ENCODE measurements around the gene RIN1.
"Not testable (repeated sequence)": the region's sequence is repeated elsewhere in the genome, so short reads cannot be mapped to it uniquely, and the experiment has no call there.

The RIN1 gene

GRCh38 chr11:66325263-66325671 lies 11.0 kb downstream of the RIN1 start:
- Histone ChIP-seq H3K9me3 (ENCODE audit: control insufficient read depth in 2 of 2, low read length in 2 of 2) (no peaks in the 10 kb centered on the region), H3K9ac (ENCODE audit: low read length in 2 of 2) (no peak overlapping the region), H3K4me1 (ENCODE audit: control insufficient read depth, insufficient read depth, low read length) (peaks cover 33% of the 10 kb centered on the region), H3K27me3 (ENCODE audit: control insufficient read depth in 1 of 2, insufficient read depth in 2 of 2, low read length in 2 of 2) (no peaks in the 10 kb centered on the region), H3K4me3 (ENCODE audit: low read length in 2 of 2) (no peak overlapping the region), H3K36me3 (ENCODE audit: control insufficient read depth in 2 of 2, insufficient read depth in 2 of 2, low read length in 2 of 2) (no peaks in the 10 kb centered on the region), H3K27ac (ENCODE audit: low read length) (no peak overlapping the region)

- no peaks in the 10 kb centered on the region for H3K27me3 ChIP-seq (ENCODE audit: control insufficient read depth in 1 of 2, insufficient read depth in 2 of 2, low read length in 2 of 2)
- H3K27ac ChIP-seq (ENCODE audit: low read length) = no peak overlapping the region
- H3K9ac ChIP-seq (ENCODE audit: low read length in 2 of 2) = no peak overlapping the region
- H3K36me3 ChIP-seq (ENCODE audit: control insufficient read depth in 2 of 2, insufficient read depth in 2 of 2, low read length in 2 of 2) = no peaks in the 10 kb centered on the region
- H3K4me1 ChIP-seq (ENCODE audit: control insufficient read depth, insufficient read depth, low read length) = peaks cover 33% of the 10 kb centered on the region
- H3K4me3 ChIP-seq (ENCODE audit: low read length in 2 of 2) = no peak overlapping the region
- H3K9me3 ChIP-seq (ENCODE audit: control insufficient read depth in 2 of 2, low read length in 2 of 2) = no peaks in the 10 kb centered on the region
These were observed 11.6 kb downstream of the RIN1 start for GRCh38 chr11:66324664-66325063.

GRCh38 chr11:66323684-66324083 lies 12.6 kb downstream of the RIN1 start:
- Histone ChIP-seq H3K9me3 (ENCODE audit: control insufficient read depth in 2 of 2, low read length in 2 of 2) (no peaks in the 10 kb centered on the region), H3K36me3 (ENCODE audit: control insufficient read depth in 2 of 2, insufficient read depth in 2 of 2, low read length in 2 of 2) (no peaks in the 10 kb centered on the region), H3K27ac (ENCODE audit: low read length) (no peak overlapping the region), H3K4me1 (ENCODE audit: control insufficient read depth, insufficient read depth, low read length) (peaks cover 35% of the 10 kb centered on the region), H3K27me3 (ENCODE audit: control insufficient read depth in 1 of 2, insufficient read depth in 2 of 2, low read length in 2 of 2) (no peaks in the 10 kb centered on the region), H3K9ac (ENCODE audit: low read length in 2 of 2) (no peak overlapping the region), H3K4me3 (ENCODE audit: low read length in 2 of 2) (no peak overlapping the region)

- Histone ChIP-seq H3K4me1 (ENCODE audit: control insufficient read depth, insufficient read depth, low read length) (peaks cover 34% of the 10 kb centered on the region), H3K4me3 (ENCODE audit: low read length in 2 of 2) (no peak overlapping the region), H3K9me3 (ENCODE audit: control insufficient read depth in 2 of 2, low read length in 2 of 2) (no peaks in the 10 kb centered on the region), H3K27me3 (ENCODE audit: control insufficient read depth in 1 of 2, insufficient read depth in 2 of 2, low read length in 2 of 2) (no peaks in the 10 kb centered on the region), H3K27ac (ENCODE audit: low read length) (no peak overlapping the region), H3K36me3 (ENCODE audit: control insufficient read depth in 2 of 2, insufficient read depth in 2 of 2, low read length in 2 of 2) (no peaks in the 10 kb centered on the region), H3K9ac (ENCODE audit: low read length in 2 of 2) (no peak overlapping the region)
These were observed 13.4 kb downstream of the RIN1 start for GRCh38 chr11:66322732-66323427.

- peaks cover 33% of the 10 kb centered on the region for H3K4me1 ChIP-seq (ENCODE audit: control insufficient read depth, insufficient read depth, low read length)
- no peak overlapping the region for H3K9ac ChIP-seq (ENCODE audit: low read length in 2 of 2)
- H3K4me3 ChIP-seq (ENCODE audit: low read length in 2 of 2) = no peak overlapping the region
- H3K27me3 ChIP-seq (ENCODE audit: control insufficient read depth in 1 of 2, insufficient read depth in 2 of 2, low read length in 2 of 2) = no peaks in the 10 kb centered on the region
- H3K9me3 ChIP-seq (ENCODE audit: control insufficient read depth in 2 of 2, low read length in 2 of 2) = no peaks in the 10 kb centered on the region
- H3K27ac ChIP-seq (ENCODE audit: low read length) = no peak overlapping the region
- H3K36me3 ChIP-seq (ENCODE audit: control insufficient read depth in 2 of 2, insufficient read depth in 2 of 2, low read length in 2 of 2) = no peaks in the 10 kb centered on the region
These were observed 14.6 kb downstream of the RIN1 start for GRCh38 chr11:66321606-66322005.

- H3K4me1 ChIP-seq (ENCODE audit: control insufficient read depth, insufficient read depth, low read length) = peaks cover 33% of the 10 kb centered on the region
- not testable (repeated sequence) for H3K27me3 ChIP-seq (ENCODE audit: control insufficient read depth in 1 of 2, insufficient read depth in 2 of 2, low read length in 2 of 2); H3K9ac ChIP-seq (ENCODE audit: low read length in 2 of 2)
These were observed 15.5 kb downstream of the RIN1 start for GRCh38 chr11:66320748-66321147.

GRCh38 chr11:66320289-66320688 lies 15.9 kb downstream of the RIN1 start:
- not testable (repeated sequence) for H3K36me3 ChIP-seq (ENCODE audit: control insufficient read depth in 2 of 2, insufficient read depth in 2 of 2, low read length in 2 of 2); H3K9ac ChIP-seq (ENCODE audit: low read length in 2 of 2); H3K9me3 ChIP-seq (ENCODE audit: control insufficient read depth in 2 of 2, low read length in 2 of 2); H3K27ac ChIP-seq (ENCODE audit: low read length); H3K4me3 ChIP-seq (ENCODE audit: low read length in 2 of 2); H3K27me3 ChIP-seq (ENCODE audit: control insufficient read depth in 1 of 2, insufficient read depth in 2 of 2, low read length in 2 of 2)
- peaks cover 34% of the 10 kb centered on the region for H3K4me1 ChIP-seq (ENCODE audit: control insufficient read depth, insufficient read depth, low read length)

More at GRCh38 chr11:66320748-66321147, 15.5 kb downstream of the RIN1 start:
- H3K36me3 ChIP-seq (ENCODE audit: control insufficient read depth in 2 of 2, insufficient read depth in 2 of 2, low read length in 2 of 2); H3K27ac ChIP-seq (ENCODE audit: low read length); H3K9me3 ChIP-seq (ENCODE audit: control insufficient read depth in 2 of 2, low read length in 2 of 2); H3K4me3 ChIP-seq (ENCODE audit: low read length in 2 of 2): not testable (repeated sequence)

GRCh38 chr11:66318600-66318970 lies 17.6 kb downstream of the RIN1 start:
- H3K27me3 ChIP-seq (ENCODE audit: control insufficient read depth in 1 of 2, insufficient read depth in 2 of 2, low read length in 2 of 2) = no peaks in the 10 kb centered on the region
- no peak overlapping the region for H3K9ac ChIP-seq (ENCODE audit: low read length in 2 of 2)
- H3K4me3 ChIP-seq (ENCODE audit: low read length in 2 of 2) = no peak overlapping the region
- peak overlapping the region; percentile 82 for H3K27ac ChIP-seq (ENCODE audit: low read length)
- H3K36me3 ChIP-seq (ENCODE audit: control insufficient read depth in 2 of 2, insufficient read depth in 2 of 2, low read length in 2 of 2) = no peaks in the 10 kb centered on the region
- H3K4me1 ChIP-seq (ENCODE audit: control insufficient read depth, insufficient read depth, low read length) = peaks cover 50% of the 10 kb centered on the region
- no peaks in the 10 kb centered on the region for H3K9me3 ChIP-seq (ENCODE audit: control insufficient read depth in 2 of 2, low read length in 2 of 2)

- H3K9ac ChIP-seq (ENCODE audit: low read length in 2 of 2) = peak overlapping the region; percentile 55 to 57
- H3K27ac ChIP-seq (ENCODE audit: low read length) = peak overlapping the region; percentile 82
- H3K4me3 ChIP-seq (ENCODE audit: low read length in 2 of 2) = peak overlapping the region; percentile 66 to 69
- H3K9me3 ChIP-seq (ENCODE audit: control insufficient read depth in 2 of 2, low read length in 2 of 2) = no peaks in the 10 kb centered on the region
- no peaks in the 10 kb centered on the region for H3K36me3 ChIP-seq (ENCODE audit: control insufficient read depth in 2 of 2, insufficient read depth in 2 of 2, low read length in 2 of 2)
- H3K4me1 ChIP-seq (ENCODE audit: control insufficient read depth, insufficient read depth, low read length) = peaks cover 56% of the 10 kb centered on the region
- no peaks in the 10 kb centered on the region for H3K27me3 ChIP-seq (ENCODE audit: control insufficient read depth in 1 of 2, insufficient read depth in 2 of 2, low read length in 2 of 2)
These were observed 18.3 kb downstream of the RIN1 start for GRCh38 chr11:66317723-66318599.

- Histone ChIP-seq H3K36me3 (ENCODE audit: control insufficient read depth in 2 of 2, insufficient read depth in 2 of 2, low read length in 2 of 2) (no peaks in the 10 kb centered on the region), H3K27me3 (ENCODE audit: control insufficient read depth in 1 of 2, insufficient read depth in 2 of 2, low read length in 2 of 2) (no peaks in the 10 kb centered on the region), H3K9me3 (ENCODE audit: control insufficient read depth in 2 of 2, low read length in 2 of 2) (no peaks in the 10 kb centered on the region), H3K9ac (ENCODE audit: low read length in 2 of 2) (peak overlapping the region; percentile 57 to 73), H3K4me1 (ENCODE audit: control insufficient read depth, insufficient read depth, low read length) (peaks cover 56% of the 10 kb centered on the region), H3K4me3 (ENCODE audit: low read length in 2 of 2) (peak overlapping the region; percentile 66 to 69), H3K27ac (ENCODE audit: low read length) (peak overlapping the region; percentile 82)
These were observed 18.9 kb downstream of the RIN1 start for GRCh38 chr11:66317322-66317722.

- H3K9me3 ChIP-seq (ENCODE audit: control insufficient read depth in 2 of 2, low read length in 2 of 2) = no peaks in the 10 kb centered on the region
- H3K36me3 ChIP-seq (ENCODE audit: control insufficient read depth in 2 of 2, insufficient read depth in 2 of 2, low read length in 2 of 2) = no peaks in the 10 kb centered on the region
- H3K4me1 ChIP-seq (ENCODE audit: control insufficient read depth, insufficient read depth, low read length) = peaks cover 58% of the 10 kb centered on the region
- H3K27ac ChIP-seq (ENCODE audit: low read length) = peak within 1 kb of the TSS; percentile 82
- peak within 1 kb of the TSS; percentile 57 to 73 for H3K9ac ChIP-seq (ENCODE audit: low read length in 2 of 2)
- peak within 1 kb of the TSS; percentile 69 to 78 for H3K4me3 ChIP-seq (ENCODE audit: low read length in 2 of 2)
- no peaks in the 10 kb centered on the region for H3K27me3 ChIP-seq (ENCODE audit: control insufficient read depth in 1 of 2, insufficient read depth in 2 of 2, low read length in 2 of 2)
These were observed 19.4 kb downstream of the RIN1 start, which contains the start of gene CD248 for GRCh38 chr11:66316849-66317251. Gene CD248, minus strand, starts transcription at chr11:66317044. Its CDS starts 17 bp downstream, at chr11:66317027.

All from stomach smooth muscle (tissue), 2 donors.